ENCODE data around the gene CEP85L. TPM values are rescaled to one million over a fixed set of nuclear protein-coding genes. Genes with fewer than 3 reads are reported as not detected.
A peak's percentile ranks its signal among the peaks of the same experiment; 100 is the strongest.

Gene CEP85L
- total and polyA plus RNA-seq, 2 experiments from 2014 or later, result 12.4 to 13.0 TPM

DNA sequence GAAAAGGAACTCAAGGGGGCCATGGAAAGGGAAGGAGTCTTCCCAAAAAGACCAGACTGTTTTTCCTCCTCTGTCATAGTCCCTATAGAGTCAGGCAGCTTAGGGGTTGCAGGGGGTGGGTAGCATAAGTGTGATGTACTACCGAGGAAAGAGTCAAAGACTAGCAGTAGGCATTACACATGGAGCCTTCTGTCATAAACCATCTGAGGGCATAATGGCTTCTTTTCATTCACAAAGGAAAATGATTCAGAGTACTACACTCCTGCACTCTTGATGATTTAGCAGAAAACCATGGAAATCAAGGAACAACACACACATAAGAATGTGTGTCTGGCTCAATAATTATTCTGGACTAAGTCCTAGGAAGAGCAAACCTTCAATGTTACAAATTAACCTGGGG is 88.4 kb downstream of the CEP85L start:
- no peaks in the 10 kb centered on the region for H3K9me3 ChIP-seq (ENCODE audit: low read depth)
- H3K36me3 ChIP-seq (ENCODE audit: low read depth), result peaks cover 6% of the 10 kb centered on the region; the same call in 1 of the 2 replicates
- no peaks in the 10 kb centered on the region for H4K20me1 ChIP-seq (ENCODE audit: insufficient read depth)
- peaks cover 17% of the 10 kb centered on the region; the same call in 1 of the 2 replicates for H3F3A ChIP-seq (ENCODE audit: insufficient read depth)
- peak; percentile 85 for DNase-seq
- peaks cover 92% of the 10 kb centered on the region for H3K79me2 ChIP-seq (ENCODE audit: insufficient read depth)
- TF ChIP-seq EZH2 (IDR thresholded peaks at IDR 0.05; ENCODE audit: insufficient read depth, poor library complexity, severe bottlenecking), result no peak
- H3K27me3 ChIP-seq (replicated peaks; ENCODE audit: insufficient read depth), result no peaks in the 10 kb centered on the region
- in situ Hi-C loops (cut with MboI), result no loop called here
- 59 to 65% methylated on average over 1 of the region's 1 CpG for WGBS, 2 experiments (ENCODE audit: low coverage in 1 of 2, low lambda C conversion rate in 2 of 2, missing lambda C conversion rate in 2 of 2)
- peak overlapping the region; percentile 73 for H3K27ac ChIP-seq
- no peaks in the 10 kb centered on the region for H3K9me2 ChIP-seq (ENCODE audit: insufficient read depth)
- H3K4me2 ChIP-seq (ENCODE audit: unreplicated experiment), result peak overlapping the region; percentile 4
- peak overlapping the region; percentile 24; the same call in 1 of the 2 replicates for H3K9ac ChIP-seq
- H3K4me1 ChIP-seq (ENCODE audit: insufficient read depth), result peaks cover 36% of the 10 kb centered on the region
- H2AFZ ChIP-seq, result no peak overlapping the region
- no peak overlapping the region for H3K4me3 ChIP-seq

- Histone ChIP-seq H3K9me2 (ENCODE audit: insufficient read depth) (no peaks in the 10 kb centered on the region), H2AFZ (no peak overlapping the region), H3K4me1 (ENCODE audit: insufficient read depth) (peaks cover 37% of the 10 kb centered on the region), H3K27me3 (replicated peaks; ENCODE audit: insufficient read depth) (no peaks in the 10 kb centered on the region), H3K9me3 (ENCODE audit: low read depth) (no peaks in the 10 kb centered on the region), H3K79me2 (ENCODE audit: insufficient read depth) (peaks cover 92% of the 10 kb centered on the region), H3K4me2 (ENCODE audit: unreplicated experiment) (no peak overlapping the region), H3K27ac (peak overlapping the region; percentile 73), H3F3A (ENCODE audit: insufficient read depth) (peaks cover 17% of the 10 kb centered on the region; the same call in 1 of the 2 replicates), H3K4me3 (no peak overlapping the region), H4K20me1 (ENCODE audit: insufficient read depth) (no peaks in the 10 kb centered on the region), H3K36me3 (ENCODE audit: low read depth) (peaks cover 6% of the 10 kb centered on the region; the same call in 1 of the 2 replicates), H3K9ac (no peak overlapping the region)
- TF ChIP-seq EZH2phosphoT487 (IDR thresholded peaks at IDR 0.05; ENCODE audit: insufficient read depth, low read depth), result no peak
- TF ChIP-seq EZH2 (IDR thresholded peaks at IDR 0.05; ENCODE audit: insufficient read depth, poor library complexity, severe bottlenecking), result no peak
- WGBS, 2 experiments (ENCODE audit: low coverage in 1 of 2, low lambda C conversion rate in 2 of 2, missing lambda C conversion rate in 2 of 2), result 96 to 100% methylated on average over 1 of the region's 1 CpG
- in situ Hi-C loops (cut with MboI), result no loop called here
- DNase-seq, result no peak
Measured at GRCh38 chr6:118562248-118562647, 89.1 kb downstream of the CEP85L start.

DNA sequence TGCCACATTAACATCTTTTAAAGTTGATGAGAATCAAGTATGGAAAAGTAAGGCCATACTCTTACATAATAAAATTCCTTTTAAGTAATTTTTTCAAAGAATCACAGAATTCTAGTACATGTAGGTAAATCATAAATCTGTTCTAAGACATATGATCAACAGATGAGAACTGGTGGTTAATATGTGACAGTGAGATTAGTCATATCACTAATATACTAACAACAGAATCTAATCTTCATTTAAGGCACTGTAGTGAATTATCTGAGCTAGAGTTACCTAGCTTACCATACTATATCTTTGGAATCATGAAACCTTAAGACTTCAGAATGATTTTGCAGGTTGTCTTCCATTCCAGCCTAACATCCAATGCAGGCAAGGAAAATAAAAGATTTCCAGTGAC is 91.7 kb downstream of the CEP85L start:
- Histone ChIP-seq H3K9me3 (ENCODE audit: low read depth) (no peaks in the 10 kb centered on the region), H3K4me2 (ENCODE audit: unreplicated experiment) (peak overlapping the region; percentile 43), H3K79me2 (ENCODE audit: insufficient read depth) (peaks cover 89% of the 10 kb centered on the region), H3K9ac (no peak overlapping the region), H3K27ac (no peak overlapping the region), H3F3A (ENCODE audit: insufficient read depth) (peaks cover 17% of the 10 kb centered on the region; the same call in 1 of the 2 replicates), H2AFZ (no peak overlapping the region), H3K4me3 (no peak overlapping the region), H3K4me1 (ENCODE audit: insufficient read depth) (peaks cover 44% of the 10 kb centered on the region), H3K27me3 (replicated peaks; ENCODE audit: insufficient read depth) (no peaks in the 10 kb centered on the region), H3K36me3 (ENCODE audit: low read depth) (0 out of 2 replicates have a peak, but pooled peaks cover 5% of the 10 kb centered on the region), H3K9me2 (ENCODE audit: insufficient read depth) (no peaks in the 10 kb centered on the region), H4K20me1 (ENCODE audit: insufficient read depth) (no peaks in the 10 kb centered on the region)
- TF ChIP-seq EZH2 (IDR thresholded peaks at IDR 0.05; ENCODE audit: insufficient read depth, poor library complexity, severe bottlenecking) (no peak), EZH2phosphoT487 (IDR thresholded peaks at IDR 0.05; ENCODE audit: insufficient read depth, low read depth) (no peak)
- peak; percentile 16 for DNase-seq
- in situ Hi-C loops (cut with MboI), result no loop called here

DNA sequence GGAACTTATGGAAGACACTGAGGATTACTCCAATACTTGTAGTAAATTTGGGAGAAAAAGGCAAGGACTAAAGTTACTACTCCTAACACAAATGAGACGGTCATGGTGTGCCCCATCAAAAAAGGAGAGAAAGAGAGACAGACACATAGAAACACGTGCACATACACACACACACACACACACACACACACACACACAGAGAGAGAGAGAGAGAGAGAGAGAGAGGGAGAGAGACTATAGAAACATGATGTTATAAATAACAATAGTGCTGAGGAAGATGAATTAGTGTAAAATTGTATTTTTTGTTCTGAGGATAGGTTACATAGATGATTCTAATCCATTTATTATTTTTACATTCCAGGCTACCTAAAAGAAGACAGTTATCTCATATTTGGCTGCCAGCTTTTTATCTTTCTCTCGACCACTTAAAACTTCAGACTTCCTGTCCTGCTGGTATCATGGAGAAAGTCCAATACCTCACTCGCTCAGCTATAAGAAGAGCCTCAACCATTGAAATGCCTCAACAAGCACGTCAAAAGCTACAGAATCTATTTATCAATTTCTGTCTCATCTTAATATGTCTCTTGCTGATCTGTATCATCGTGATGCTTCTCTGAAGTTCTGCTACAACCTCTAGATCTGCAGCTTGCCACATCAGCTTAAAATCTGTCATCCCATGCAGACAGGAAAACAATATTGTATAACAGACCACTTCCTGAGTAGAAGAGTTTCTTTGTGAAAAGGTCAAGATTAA is 92.8 kb downstream of the CEP85L start:
- DNase-seq, result no peak
- WGBS, 2 experiments (ENCODE audit: low coverage in 1 of 2, low lambda C conversion rate in 2 of 2, missing lambda C conversion rate in 2 of 2), result 65 to 73% methylated on average over 5 to 6 of the region's 6 CpGs
- Histone ChIP-seq H3K9me3 (ENCODE audit: low read depth) (no peaks in the 10 kb centered on the region), H3K79me2 (ENCODE audit: insufficient read depth) (peaks cover 87% of the 10 kb centered on the region), H2AFZ (no peak overlapping the region), H3K4me1 (ENCODE audit: insufficient read depth) (peaks cover 49% of the 10 kb centered on the region), H3K36me3 (ENCODE audit: low read depth) (no peaks in the 10 kb centered on the region), H3K27ac (no peak overlapping the region), H3K9ac (no peak overlapping the region), H3K4me3 (no peak overlapping the region), H3K27me3 (replicated peaks; ENCODE audit: insufficient read depth) (no peaks in the 10 kb centered on the region), H3K9me2 (ENCODE audit: insufficient read depth) (no peaks in the 10 kb centered on the region), H4K20me1 (ENCODE audit: insufficient read depth) (no peaks in the 10 kb centered on the region), H3K4me2 (ENCODE audit: unreplicated experiment) (peak overlapping the region; percentile 43), H3F3A (ENCODE audit: insufficient read depth) (peaks cover 18% of the 10 kb centered on the region; the same call in 1 of the 2 replicates)
- in situ Hi-C loops (cut with MboI), result no loop called here
- TF ChIP-seq EZH2 (IDR thresholded peaks at IDR 0.05; ENCODE audit: insufficient read depth, poor library complexity, severe bottlenecking), result no peak
- TF ChIP-seq EZH2phosphoT487 (IDR thresholded peaks at IDR 0.05; ENCODE audit: insufficient read depth, low read depth), result no peak
